GM23338 (cell line): ENCODE results near the gene SEPTIN3. TPM values are rescaled to one million over a fixed set of nuclear protein-coding genes. Genes with fewer than 3 reads are reported as not detected.

ENCODE experiments used
- ATAC-seq: fragments of 200-7000 bp; cut with Tn5 transposase; 3 replicates; pipeline ENCODE4 v1.9.1; 2020
- DNase-seq: peaks from one replicate; pipeline ENCODE4 v3.0.0-alpha.2; 2015; ENCODE audit warnings: low spot score
- H2AFZ ChIP-seq: fragments of 200-600 bp; sonication (generic); 2 replicates; pipeline ENCODE4 v1.8.0; 2016; ENCODE audit warnings: antibody characterized with exemption, mild to moderate bottlenecking, moderate library complexity
- H3F3A ChIP-seq: fragments of 200-600 bp; sonication (generic); replicated peaks from 2 replicates; pipeline ENCODE4 v1.8.0; 2017; ENCODE audit warnings: antibody characterized with exemption, mixed run types, low read depth
- H3K27ac ChIP-seq: fragments of 200-600 bp; sonication (generic); 2 replicates; pipeline ENCODE4 v1.6.1; 2016; ENCODE audit warnings: low read depth
- H3K27me3 ChIP-seq: fragments of 200-600 bp; sonication (generic); 2 replicates; pipeline ENCODE4 v1.8.0; 2016; ENCODE audit warnings: mild to moderate bottlenecking, mixed run types, moderate library complexity; ENCODE audit not compliant: insufficient read depth
- H3K36me3 ChIP-seq: fragments of 200-600 bp; sonication (generic); 2 replicates; pipeline ENCODE4 v1.8.0; 2016; ENCODE audit warnings: mild to moderate bottlenecking; ENCODE audit not compliant: insufficient read depth
- H3K4me1 ChIP-seq: fragments of 200-600 bp; sonication (generic); 2 replicates; pipeline ENCODE4 v1.8.0; 2016; ENCODE audit warnings: mild to moderate bottlenecking, moderate library complexity; ENCODE audit not compliant: insufficient read depth
- H3K4me2 ChIP-seq: fragments of 200-600 bp; sonication (generic); 2 replicates; pipeline ENCODE4 v1.7.1; 2017; ENCODE audit warnings: mixed run types
- H3K4me3 ChIP-seq: fragments of 200-600 bp; sonication (generic); 2 replicates; pipeline ENCODE4 v1.6.1; 2016; ENCODE audit warnings: mixed run types
- H3K79me2 ChIP-seq: fragments of 200-600 bp; sonication (generic); replicated peaks from 2 replicates; pipeline ENCODE4 v1.8.0; 2017; ENCODE audit warnings: mild to moderate bottlenecking; ENCODE audit not compliant: insufficient read depth
- H3K9me2 ChIP-seq: fragments of 200-600 bp; sonication (generic); 2 replicates; pipeline ENCODE4 v1.8.0; 2017; ENCODE audit not compliant: insufficient read depth
- H4K20me1 ChIP-seq: fragments of 200-600 bp; sonication (generic); replicated peaks from 2 replicates; pipeline ENCODE4 v1.8.0; 2017; ENCODE audit warnings: mild to moderate bottlenecking; ENCODE audit not compliant: insufficient read depth
- H3K27ac Mint-ChIP-seq: 2 replicates; pipeline ENCODE4 v1.8.0; 2020; ENCODE audit warnings: inconsistent platforms, mild to moderate bottlenecking, moderate library complexity, mixed read lengths
- H3K27me3 Mint-ChIP-seq: 3 replicates; pipeline ENCODE4 v1.8.0; 2022; ENCODE audit warnings: low read depth, mild to moderate bottlenecking, moderate library complexity, mixed read lengths, inconsistent platforms; ENCODE audit not compliant: insufficient read depth, poor library complexity
- H3K36me3 Mint-ChIP-seq: 3 replicates; pipeline ENCODE4 v1.8.0; 2021; ENCODE audit warnings: low read depth, mild to moderate bottlenecking, inconsistent platforms, moderate library complexity, mixed read lengths
- H3K4me1 Mint-ChIP-seq: 3 replicates; pipeline ENCODE4 v1.8.0; 2020; ENCODE audit warnings: mild to moderate bottlenecking, inconsistent platforms, mixed read lengths
- H3K4me3 Mint-ChIP-seq: 3 replicates; pipeline ENCODE4 v1.8.0; 2021; ENCODE audit warnings: moderate library complexity, mild to moderate bottlenecking, inconsistent platforms, mixed read lengths
- H3K9me3 Mint-ChIP-seq: 3 replicates; pipeline ENCODE4 v1.8.0; 2020; ENCODE audit warnings: moderate library complexity, mild to moderate bottlenecking, inconsistent platforms, mixed read lengths
- CTCF ChIP-seq, 2 experiments: fragments of 200-600 bp in 1 of 2; sonication (generic) in 1 of 2; conservative IDR thresholded peaks; 2 replicates each; pipeline versions ENCODE4 v1.5.1 to v1.6.1; 2016 to 2017; ENCODE audit warnings: antibody characterized with exemption in 2 of 2, low read depth in 2 of 2, mild to moderate bottlenecking in 2 of 2, moderate library complexity in 1 of 2
- ETS1 ChIP-seq: IDR thresholded peaks from 2 replicates; pipeline ENCODE4 v1.6.1; 2016; ENCODE audit warnings: antibody characterized with exemption
- EZH2 ChIP-seq: fragments of 200-600 bp; sonication (generic); IDR thresholded peaks from one replicate; pipeline ENCODE4 v1.8.0; 2017; ENCODE audit warnings: antibody characterized with exemption, mild to moderate bottlenecking, low read depth; ENCODE audit not compliant: unreplicated experiment
- EZH2phosphoT487 ChIP-seq: fragments of 200-600 bp; sonication (generic); IDR thresholded peaks from one replicate; pipeline ENCODE4 v1.8.1; 2018; ENCODE audit warnings: antibody characterized with exemption; ENCODE audit not compliant: unreplicated experiment
- POLR2AphosphoS5 ChIP-seq: IDR thresholded peaks from 2 replicates; pipeline ENCODE4 v1.6.1; 2016; ENCODE audit warnings: antibody characterized with exemption, low read depth
- ZNF462 ChIP-seq: fragments of 250-450 bp; sonication (Bioruptor Pico); IDR thresholded peaks from 2 replicates; pipeline ENCODE4 v1.5.0; 2020; ENCODE audit warnings: mild to moderate bottlenecking, moderate library complexity
- polyA plus RNA-seq: library from polyadenylated mRNA; unstranded; fragments of >200 nt; fragmentation: Nextera tagmentation; extraction: Ambion mirVana; gene quantifications from 2 replicates; pipeline ENCODE4 v1.2.1, GENCODE V29; 2016
- total RNA-seq: library from RNA; depleted of rRNA; stranded (reverse); fragments of >200 nt; shearing (Covaris generic); gene quantifications from 2 replicates; pipeline ENCODE4 v1.2.3, GENCODE V29; 2014
- TF ChIP-seq, protein P1 (sequence below): IDR thresholded peaks from one replicate; pipeline ENCODE4 v1.6.1; 2018; ENCODE audit warnings: antibody characterized with exemption; ENCODE audit not compliant: unreplicated experiment

The SEPTIN3 gene
- total and polyA plus RNA-seq, 2 experiments from 2014 or later, result 16.4 to 28.4 TPM

- H2AFZ ChIP-seq, result no peak overlapping the region
- peaks cover 17% of the 10 kb centered on the region for H3K4me1 Mint-ChIP-seq
- ATAC-seq (no peak), DNase-seq (no peak)
- H3K27ac Mint-ChIP-seq, result no peak overlapping the region
- no peaks in the 10 kb centered on the region for H3K9me3 Mint-ChIP-seq
- no peak for TF ChIP-seq ZNF462 (CRISPR knock-in tag)
- TF ChIP-seq CTCF (conservative IDR thresholded peaks at IDR 0.05; ENCODE audit: low read depth in 2 of 2), result no peak
- TF ChIP-seq EZH2, result no peak
- TF ChIP-seq, protein P1, sequence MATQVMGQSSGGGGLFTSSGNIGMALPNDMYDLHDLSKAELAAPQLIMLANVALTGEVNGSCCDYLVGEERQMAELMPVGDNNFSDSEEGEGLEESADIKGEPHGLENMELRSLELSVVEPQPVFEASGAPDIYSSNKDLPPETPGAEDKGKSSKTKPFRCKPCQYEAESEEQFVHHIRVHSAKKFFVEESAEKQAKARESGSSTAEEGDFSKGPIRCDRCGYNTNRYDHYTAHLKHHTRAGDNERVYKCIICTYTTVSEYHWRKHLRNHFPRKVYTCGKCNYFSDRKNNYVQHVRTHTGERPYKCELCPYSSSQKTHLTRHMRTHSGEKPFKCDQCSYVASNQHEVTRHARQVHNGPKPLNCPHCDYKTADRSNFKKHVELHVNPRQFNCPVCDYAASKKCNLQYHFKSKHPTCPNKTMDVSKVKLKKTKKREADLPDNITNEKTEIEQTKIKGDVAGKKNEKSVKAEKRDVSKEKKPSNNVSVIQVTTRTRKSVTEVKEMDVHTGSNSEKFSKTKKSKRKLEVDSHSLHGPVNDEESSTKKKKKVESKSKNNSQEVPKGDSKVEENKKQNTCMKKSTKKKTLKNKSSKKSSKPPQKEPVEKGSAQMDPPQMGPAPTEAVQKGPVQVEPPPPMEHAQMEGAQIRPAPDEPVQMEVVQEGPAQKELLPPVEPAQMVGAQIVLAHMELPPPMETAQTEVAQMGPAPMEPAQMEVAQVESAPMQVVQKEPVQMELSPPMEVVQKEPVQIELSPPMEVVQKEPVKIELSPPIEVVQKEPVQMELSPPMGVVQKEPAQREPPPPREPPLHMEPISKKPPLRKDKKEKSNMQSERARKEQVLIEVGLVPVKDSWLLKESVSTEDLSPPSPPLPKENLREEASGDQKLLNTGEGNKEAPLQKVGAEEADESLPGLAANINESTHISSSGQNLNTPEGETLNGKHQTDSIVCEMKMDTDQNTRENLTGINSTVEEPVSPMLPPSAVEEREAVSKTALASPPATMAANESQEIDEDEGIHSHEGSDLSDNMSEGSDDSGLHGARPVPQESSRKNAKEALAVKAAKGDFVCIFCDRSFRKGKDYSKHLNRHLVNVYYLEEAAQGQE, result no peak
- no peak for TF ChIP-seq POLR2AphosphoS5
- TF ChIP-seq EZH2phosphoT487, result no peak
- TF ChIP-seq ETS1, result no peak
- no peaks in the 10 kb centered on the region; the same call in 1 of the 2 replicates for H4K20me1 ChIP-seq
- H3K4me3 Mint-ChIP-seq, result no peak overlapping the region
- no peak overlapping the region for H3K27ac ChIP-seq
- H3K79me2 ChIP-seq, result no peaks in the 10 kb centered on the region
- no peaks in the 10 kb centered on the region for H3K9me2 ChIP-seq
- H3K4me1 ChIP-seq, result peaks cover 15% of the 10 kb centered on the region
- no peak overlapping the region for H3K4me3 ChIP-seq
- H3K36me3 ChIP-seq, result no peaks in the 10 kb centered on the region
- 0 out of 2 replicates have a peak, but pooled peaks cover 4% of the 10 kb centered on the region for H3F3A ChIP-seq
- peaks cover 25% of the 10 kb centered on the region for H3K27me3 ChIP-seq
- H3K27me3 Mint-ChIP-seq, result peaks cover 26% of the 10 kb centered on the region
- no peak overlapping the region for H3K4me2 ChIP-seq
- H3K36me3 Mint-ChIP-seq, result peaks cover 2% of the 10 kb centered on the region; the same call in 1 of the 3 replicates
Observed at GRCh38 chr22:41979423-41980250, 10.4 kb downstream of the SEPTIN3 start.
